NCI-H187 (cell line): ENCODE data around the gene HOXA10.

ENCODE experiments used
- DNase-seq, 2 experiments: peaks; one replicate each; lab custom pipeline; 2025; lab: John Stamatoyannopoulos, UW

HOXA10 gene

GRCh38 chr7:27203365-27203953 is 29.3 kb upstream of the HOXA10 start:
- DNase-seq, result no peak

- DNase-seq, result no peak
Observed at GRCh38 chr7:27202862-27203134, 28.7 kb upstream of the HOXA10 start.

GRCh38 chr7:27202018-27202861 is 28.1 kb upstream of the HOXA10 start:
- no peak for DNase-seq

GRCh38 chr7:27201580-27202017 is 27.5 kb upstream of the HOXA10 start:
- DNase-seq, result no peak

GRCh38 chr7:27200761-27201579 is 26.9 kb upstream of the HOXA10 start:
- no peak for DNase-seq

GRCh38 chr7:27199849-27200760 is 26.0 kb upstream of the HOXA10 start, which contains the start of gene HOXA13:
TSS of gene HOXA13 (minus strand) at chr7:27200091. CDS start at chr7:27200077, 14 bp downstream.
- DNase-seq, result peak; percentile 29 to 80

- no peak for DNase-seq
Observed at GRCh38 chr7:27198871-27199801, 25.0 kb upstream of the HOXA10 start.

- no peak for DNase-seq
Observed at GRCh38 chr7:27198138-27198841, 24.2 kb upstream of the HOXA10 start.

- no peak for DNase-seq
Observed at GRCh38 chr7:27197137-27198042, 23.3 kb upstream of the HOXA10 start.

- peak; percentile 43 to 68 for DNase-seq
Observed at GRCh38 chr7:27196287-27196767, 22.2 kb upstream of the HOXA10 start.

GRCh38 chr7:27194686-27195379 is 20.7 kb upstream of the HOXA10 start:
- no peak for DNase-seq

- no peak for DNase-seq
Observed at GRCh38 chr7:27194002-27194352, 19.9 kb upstream of the HOXA10 start.

GRCh38 chr7:27193335-27194001 is 19.3 kb upstream of the HOXA10 start:
- no peak for DNase-seq

- no peak for DNase-seq
Observed at GRCh38 chr7:27192546-27193334, 18.6 kb upstream of the HOXA10 start.

- DNase-seq, result no peak
Observed at GRCh38 chr7:27191833-27192545, 17.9 kb upstream of the HOXA10 start.

- no peak for DNase-seq
Observed at GRCh38 chr7:27191161-27191731, 17.1 kb upstream of the HOXA10 start.
